Activated CD8-positive, alpha-beta memory T cell treated with anti-CD3 and anti-CD28 coated beads, Interleukin-2, amount 50 U/mL, for 24 hours (primary cell): ENCODE measurements around the gene RXRB.
"Not testable (repeated sequence)": the region's sequence is repeated elsewhere in the genome, so short reads cannot be mapped to it uniquely, and the experiment has no call there.

Experiments
- DNase-seq: peaks from one replicate; pipeline ENCODE4 v3.0.0-alpha.2; 2020; ENCODE audit errors: extremely low read depth

Gene RXRB

DNA sequence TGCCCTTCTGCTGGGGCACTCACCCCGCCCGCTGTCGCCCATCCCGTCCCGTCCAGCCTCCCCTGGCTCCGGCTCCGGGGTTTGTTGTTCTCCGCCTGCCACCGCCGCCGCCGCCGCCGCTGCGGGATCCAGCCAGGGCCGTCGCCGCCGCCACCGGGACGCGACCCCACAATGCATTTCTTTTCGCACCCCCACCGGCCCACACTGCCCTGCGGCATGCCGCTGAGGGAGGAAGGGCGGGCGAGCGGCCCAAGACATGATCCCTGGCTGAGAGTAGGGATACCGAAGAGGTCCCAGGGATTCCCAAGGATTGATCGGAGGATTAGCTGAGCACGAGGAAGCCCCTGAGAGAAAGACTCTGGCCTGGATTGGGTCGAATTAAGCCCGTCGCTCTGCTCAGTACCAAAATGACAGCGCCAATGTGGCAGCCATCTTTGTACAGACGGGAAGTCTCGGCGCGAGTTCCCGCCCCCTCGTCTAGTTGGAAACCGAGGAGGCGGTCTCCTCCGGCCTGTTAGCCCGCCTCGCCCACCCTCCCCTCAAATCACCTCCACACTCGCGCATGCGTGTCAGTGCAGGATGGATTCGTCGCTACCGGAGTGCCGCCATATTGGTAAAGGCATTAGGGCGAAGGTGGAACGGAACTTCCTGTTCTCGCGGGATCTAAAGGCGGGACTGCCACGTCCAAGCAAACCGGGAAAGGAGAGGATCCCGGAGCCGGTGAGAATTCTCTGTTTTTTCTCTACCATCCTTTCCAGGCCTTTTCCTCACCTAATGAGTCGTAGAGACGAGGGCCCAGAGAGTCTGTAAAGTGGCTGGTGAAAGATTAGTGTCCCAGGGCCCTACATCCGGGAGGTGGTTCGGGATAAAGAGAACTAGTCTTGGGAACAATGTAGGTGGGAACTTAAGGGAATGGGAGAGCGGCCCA lies at the start of gene RXRB, which contains the start of gene SLC39A7:
RXRB (minus strand) TSS at position 447 of the 928 bp plus-strand sequence; CDS start at position 258, 189 bp downstream.
SLC39A7 (plus strand) TSS at position 649 of the 928 bp plus-strand sequence. CDS start 379 bp downstream, outside the sequence.
- DNase-seq, result peak; percentile 99

DNA sequence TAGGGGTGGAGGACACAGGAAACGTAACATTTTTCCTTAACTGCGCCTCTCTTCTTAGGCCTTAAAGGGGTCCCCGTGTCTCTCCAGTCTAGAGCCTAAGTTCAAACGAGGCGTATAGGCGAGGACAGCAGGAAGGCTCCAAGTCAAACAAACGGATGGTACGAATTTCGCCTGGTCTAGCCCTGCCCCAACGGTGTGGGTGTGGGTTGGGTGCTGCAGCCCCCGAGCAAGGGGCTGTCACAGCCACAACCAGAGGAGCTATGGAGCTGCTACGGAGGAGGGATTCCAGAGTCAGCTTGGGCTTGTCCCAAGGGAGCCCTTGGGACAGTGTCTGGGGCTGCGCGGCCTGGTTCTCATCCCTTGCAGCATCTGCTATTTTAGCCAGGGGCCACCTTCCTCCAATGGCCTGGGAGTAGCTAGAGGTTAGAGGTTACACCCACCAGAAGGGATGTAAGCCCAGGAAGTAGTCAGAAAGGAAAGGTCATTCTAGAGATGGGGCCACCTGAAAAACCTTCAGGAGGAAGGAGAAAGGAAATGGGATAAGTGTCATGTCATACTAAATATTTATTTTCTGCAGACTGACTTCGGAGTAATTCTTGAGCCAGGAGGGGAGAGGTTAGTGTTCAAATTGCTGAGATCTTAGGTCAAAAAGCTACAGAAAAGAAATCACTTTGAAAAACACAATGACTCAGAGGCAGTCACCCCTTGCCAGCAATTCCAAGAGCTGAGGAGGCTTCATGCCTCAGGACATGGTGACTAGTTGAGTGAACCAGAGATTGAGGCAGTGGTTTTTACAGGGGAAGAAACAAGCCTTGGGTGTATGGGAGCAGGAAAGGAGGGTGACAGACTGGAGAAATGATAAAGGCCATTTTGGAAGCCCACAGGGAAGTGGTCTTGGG lies 49.5 kb upstream of the RXRB start:
- no peak for DNase-seq

DNA sequence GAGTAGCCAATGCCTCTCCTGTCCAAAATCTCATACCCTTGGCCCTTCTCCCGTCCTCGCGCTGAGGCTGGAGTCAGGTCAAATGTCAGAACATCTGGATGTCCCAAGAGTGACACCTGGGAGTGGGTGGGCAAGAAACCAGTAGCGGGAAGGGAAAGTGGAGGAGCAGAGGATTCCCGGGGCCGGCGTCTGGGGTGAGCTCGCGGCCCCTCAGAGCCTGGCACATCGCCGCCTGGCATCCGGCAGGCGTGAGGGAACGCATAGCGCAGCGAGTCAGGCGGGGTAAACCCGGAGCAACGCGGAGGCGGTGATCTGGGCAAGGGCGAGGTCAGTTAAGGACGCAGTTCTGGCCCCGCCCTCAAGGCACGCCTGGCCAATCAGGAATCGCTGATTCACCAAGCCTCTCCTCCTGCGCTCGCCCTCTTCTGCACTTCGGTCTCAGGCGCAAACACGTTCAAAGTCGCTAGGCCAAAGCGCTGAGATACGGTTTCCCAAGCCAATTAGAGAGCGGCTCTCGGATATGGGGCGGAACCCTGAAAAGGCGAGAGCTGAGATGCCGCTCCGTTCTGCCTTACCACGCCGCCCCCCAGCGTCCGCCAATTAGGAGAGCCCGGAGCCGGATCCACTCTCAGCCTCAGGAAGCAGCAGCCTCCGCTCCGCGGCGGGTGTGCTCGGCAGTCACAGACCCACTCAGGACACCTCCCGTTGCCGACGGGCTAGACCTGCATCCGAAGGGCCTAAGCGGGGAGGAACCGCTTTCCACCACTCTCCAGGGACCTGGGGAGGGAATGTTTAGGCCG lies 48.7 kb upstream of the RXRB start:
- peak; percentile 89 for DNase-seq

GRCh38 chr6:33248643-33248931 lies 48.1 kb upstream of the RXRB start:
- no peak for DNase-seq

DNA sequence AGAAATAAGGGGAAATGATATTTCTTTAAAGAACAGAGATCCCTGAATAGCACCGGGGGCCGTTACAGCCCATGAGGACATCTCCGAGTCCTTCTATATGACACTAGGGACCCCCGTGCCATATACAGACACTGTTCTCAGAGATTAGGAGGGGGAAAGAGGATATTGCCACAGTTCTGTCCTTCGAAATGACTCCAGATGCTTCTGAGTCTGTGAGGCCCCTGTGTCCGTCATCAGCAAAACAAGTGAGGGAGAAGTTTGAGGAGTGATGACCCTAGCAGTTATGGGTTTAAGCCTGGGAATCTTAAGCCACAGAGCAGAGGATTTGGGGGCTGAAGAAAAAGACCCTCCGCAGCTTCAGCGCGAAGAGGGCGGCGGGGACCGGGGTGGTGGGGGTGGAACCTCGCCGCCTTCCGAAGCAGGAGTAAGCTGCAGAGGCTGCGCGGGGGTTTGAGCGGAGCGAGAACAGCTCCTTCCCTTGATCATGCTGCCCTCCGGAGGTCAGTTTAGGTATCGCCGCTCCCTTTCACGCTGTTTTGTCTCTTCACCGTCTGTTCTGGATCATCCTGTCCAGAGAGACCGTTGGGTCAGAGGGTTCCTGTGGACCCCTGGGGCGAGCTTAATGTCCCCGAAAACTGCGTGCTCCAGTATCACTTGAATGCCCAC lies 47.6 kb upstream of the RXRB start:
- DNase-seq, result peak; percentile 88

DNA sequence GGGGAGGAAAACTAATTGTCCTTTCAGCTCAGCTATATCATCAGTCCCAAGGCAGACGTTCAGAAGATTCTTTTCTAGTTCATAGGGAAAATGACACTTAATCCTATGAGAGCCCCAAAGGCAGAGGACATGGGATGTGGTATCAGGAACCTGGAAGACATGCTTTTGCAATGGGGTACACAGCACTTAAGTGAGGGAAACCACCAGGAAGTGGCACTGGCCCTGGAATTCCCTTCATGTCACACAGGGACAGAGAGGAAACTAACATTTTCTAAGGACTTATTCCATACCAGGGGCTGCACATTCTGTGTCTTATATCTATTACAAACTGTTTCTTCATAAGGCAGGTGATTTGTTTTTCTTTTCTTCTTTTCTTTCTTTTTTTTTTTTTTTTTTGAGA lies 43.0 kb upstream of the RXRB start:
- DNase-seq, result no peak

GRCh38 chr6:33241968-33242367 lies 41.5 kb upstream of the RXRB start:
- DNase-seq, result no peak

DNA sequence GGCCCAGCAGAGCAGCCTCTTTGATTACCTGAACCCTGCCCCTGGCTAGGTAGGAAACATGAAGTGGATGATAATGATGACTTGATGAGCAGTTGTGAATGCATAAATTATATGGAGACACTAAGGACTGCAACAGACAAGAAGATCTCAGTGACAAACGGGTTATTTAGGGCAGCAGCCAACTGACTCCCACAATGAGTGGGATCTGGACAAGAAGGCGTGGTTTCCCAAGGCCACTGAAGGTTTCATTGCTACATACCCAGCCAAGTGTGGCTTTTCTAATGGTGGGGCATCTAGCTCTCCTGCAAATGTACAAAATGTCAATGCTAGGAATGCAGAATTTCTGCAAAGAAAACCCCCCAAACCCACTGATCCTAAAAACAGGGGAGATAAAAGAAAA lies 37.3 kb upstream of the RXRB start:
- DNase-seq, result no peak

- no peak for DNase-seq
Observed at GRCh38 chr6:33236852-33237251, 36.4 kb upstream of the RXRB start.

DNA sequence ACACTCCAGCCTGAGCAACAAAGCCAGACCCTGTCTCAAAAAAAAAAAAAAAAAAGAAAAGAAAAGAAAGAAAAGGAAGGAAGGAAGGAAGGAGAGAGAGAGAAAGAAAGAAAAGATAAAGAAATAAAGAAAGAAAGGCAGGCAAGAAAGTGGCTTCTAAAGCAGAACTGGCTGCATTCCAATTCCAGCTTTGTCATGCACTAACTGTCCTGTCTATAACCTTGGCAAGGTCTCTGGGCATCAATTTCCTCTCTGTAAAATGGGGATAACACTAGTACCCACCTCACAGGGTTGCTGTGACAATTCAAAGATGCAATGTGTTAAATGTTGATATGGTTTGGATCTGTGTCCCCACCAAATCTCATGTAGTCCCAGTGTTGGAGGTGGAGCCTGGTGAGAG lies 35.9 kb upstream of the RXRB start:
- DNase-seq, result no peak

GRCh38 chr6:33235221-33235634 lies 34.8 kb upstream of the RXRB start:
- DNase-seq, result no peak

DNA sequence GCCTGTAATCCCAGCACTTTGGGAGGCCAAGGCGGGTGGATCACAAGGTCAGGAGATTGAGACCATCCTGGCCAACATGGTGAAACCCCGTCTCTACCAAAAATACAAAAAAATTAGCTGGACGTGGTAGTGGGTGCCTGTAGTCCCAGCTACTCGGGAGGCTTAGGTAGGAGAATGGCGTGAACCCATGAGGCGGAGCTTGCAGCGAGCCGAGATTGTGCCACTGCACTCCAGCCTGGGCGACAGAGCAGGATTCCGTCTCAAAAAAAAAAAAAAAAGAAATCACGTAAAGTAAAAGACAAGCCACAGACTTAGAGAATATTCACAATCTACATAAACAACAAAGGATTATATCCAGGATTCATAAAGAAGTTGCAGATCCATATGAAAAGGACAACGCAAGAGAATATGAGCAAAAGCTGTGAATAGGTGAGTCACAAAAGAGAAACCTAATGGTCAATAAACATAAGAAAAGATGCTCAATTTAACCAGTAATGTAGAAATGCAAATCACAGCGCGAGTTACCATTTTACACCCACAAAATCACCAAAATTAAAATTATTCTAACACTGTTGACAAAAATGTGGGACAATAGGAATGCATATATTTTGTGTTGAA lies 26.1 kb upstream of the RXRB start:
- not testable (repeated sequence) for DNase-seq

DNA sequence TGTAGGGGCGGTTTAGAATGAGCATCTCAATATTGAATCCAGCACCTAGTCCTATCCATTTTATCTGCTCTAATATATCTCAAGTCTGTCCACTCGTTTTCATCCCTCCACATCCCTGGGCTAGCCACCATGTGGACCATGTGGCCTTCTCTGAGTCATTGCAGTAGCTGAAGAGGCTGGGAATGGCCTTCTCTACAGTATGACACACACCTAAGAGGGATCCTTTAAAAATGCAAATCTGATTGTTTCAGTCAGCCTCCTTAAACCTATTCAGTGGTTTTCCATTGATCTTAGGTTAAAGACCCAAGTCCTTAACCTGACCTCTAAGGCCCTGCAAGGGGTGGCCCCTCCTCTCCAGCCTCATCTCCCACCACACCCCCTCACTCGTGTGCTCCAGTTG lies 17.2 kb upstream of the RXRB start:
- DNase-seq, result no peak

- DNase-seq, result no peak
Observed at GRCh38 chr6:33217246-33217645, 16.8 kb upstream of the RXRB start.

DNA sequence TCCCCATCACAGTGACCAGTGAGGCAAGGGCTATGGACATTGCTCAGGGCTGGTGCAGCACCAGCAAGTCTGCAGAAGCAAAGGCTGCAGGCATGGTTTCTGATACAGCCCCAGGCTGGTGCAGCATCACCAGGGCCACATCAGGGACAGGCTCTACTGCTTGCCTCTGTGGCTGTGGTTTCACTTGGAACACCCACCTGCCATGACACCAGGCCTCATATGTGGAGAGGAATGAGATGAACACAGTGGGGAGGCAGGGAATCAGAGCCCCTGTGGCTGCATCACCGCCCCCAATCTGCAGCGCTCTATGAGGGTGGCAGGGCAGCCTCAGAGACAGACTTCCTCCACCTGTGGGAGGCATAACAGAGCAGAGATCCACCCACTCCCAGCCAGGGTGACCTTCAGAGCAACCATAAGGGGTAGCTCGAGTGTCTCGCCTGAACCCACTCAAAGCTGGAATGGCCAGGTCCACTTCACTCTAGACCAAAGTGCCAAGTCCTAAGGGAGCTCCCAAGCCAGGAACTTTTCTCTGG lies 15.7 kb upstream of the RXRB start:
- no peak for DNase-seq

DNA sequence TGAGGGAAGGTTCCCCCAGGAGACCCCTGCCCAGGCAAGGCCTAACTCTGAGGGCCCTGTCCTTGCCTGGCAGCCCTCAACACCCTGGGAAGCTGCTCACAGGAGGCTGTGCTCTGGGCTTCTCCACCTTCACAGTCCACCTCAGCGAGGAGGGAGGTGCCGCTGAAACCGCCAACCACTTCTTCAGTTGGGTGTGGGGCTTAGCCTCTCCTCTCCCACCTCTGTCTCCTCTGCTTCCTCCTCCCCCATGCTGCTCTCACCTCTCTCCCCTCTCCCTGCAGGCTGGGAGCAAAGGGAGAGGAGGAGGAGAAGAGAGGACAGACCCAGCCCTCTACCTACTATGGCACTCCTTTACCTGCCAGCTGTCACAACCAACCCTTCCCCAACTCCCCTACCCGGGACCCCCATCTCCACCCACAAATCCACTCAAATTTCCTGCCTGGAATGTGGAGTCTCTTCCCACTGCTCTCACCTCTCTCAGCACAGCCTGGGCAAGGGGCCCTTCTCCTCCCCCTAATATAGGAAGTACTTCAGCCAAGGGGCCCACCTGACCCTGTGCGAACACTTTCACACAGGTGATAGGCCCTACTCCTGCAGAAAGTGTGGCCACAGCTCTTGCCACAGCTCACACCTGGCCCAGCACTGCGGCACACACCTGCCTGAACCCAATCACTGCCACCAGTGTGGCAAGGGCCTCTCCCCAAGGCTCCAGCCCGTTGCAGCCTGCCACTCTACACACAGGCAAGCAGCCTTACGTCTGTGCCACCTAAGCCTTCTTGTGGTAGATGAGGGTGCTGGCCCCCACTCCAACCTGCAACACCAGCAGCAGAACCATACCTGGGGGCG lies 15.0 kb upstream of the RXRB start:
- DNase-seq, result no peak

DNA sequence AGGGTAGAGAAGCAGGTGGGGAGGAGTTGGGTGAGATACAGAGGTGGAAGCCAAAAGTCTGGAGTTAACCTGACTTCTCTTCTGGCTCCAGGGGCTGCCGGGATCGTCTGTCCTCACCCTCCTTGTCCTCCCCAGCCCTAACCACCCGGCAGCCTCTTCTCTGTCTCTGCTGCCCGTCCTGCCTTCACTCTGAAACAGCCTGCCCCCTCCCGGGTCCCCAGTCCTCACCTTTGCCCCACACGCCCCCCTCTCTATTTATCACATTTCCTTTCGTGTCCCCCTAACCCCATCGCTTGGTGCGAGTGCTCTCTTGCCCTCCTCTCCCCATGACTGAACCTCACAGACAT lies 13.5 kb upstream of the RXRB start:
- no peak for DNase-seq

- no peak for DNase-seq
Observed at GRCh38 chr6:33213166-33213988, 12.9 kb upstream of the RXRB start.

GRCh38 chr6:33212857-33213165 lies 12.3 kb upstream of the RXRB start:
- no peak for DNase-seq
